GM12891 (cell line): ENCODE results near the gene TRIO.

Source experiments
- POLR2A ChIP-seq: IDR thresholded peaks from 2 replicates; pipeline ENCODE4 v1.6.1; 2011; ENCODE audit warnings: low read depth, low read length, control low read depth
- POLR2AphosphoS5 ChIP-seq: IDR thresholded peaks from 2 replicates; pipeline ENCODE4 v1.6.1; 2011; ENCODE audit warnings: low read depth, low read length, control low read depth
- POU2F2 ChIP-seq: IDR thresholded peaks from 2 replicates; pipeline ENCODE4 v1.6.1; 2011; ENCODE audit warnings: low read depth, mild to moderate bottlenecking, control low read depth, low read length, moderate library complexity
- SPI1 ChIP-seq: IDR thresholded peaks from 2 replicates; pipeline ENCODE4 v1.6.1; 2011; ENCODE audit warnings: low read depth, low read length, control low read depth
- TAF1 ChIP-seq: IDR thresholded peaks from 2 replicates; pipeline ENCODE4 v1.6.1; 2011; ENCODE audit warnings: low read depth, low read length, control low read depth

GRCh38 chr5:14449052-14449661, 306.0 kb downstream of the TRIO start:
- TF ChIP-seq POLR2AphosphoS5, result no peak
- TF ChIP-seq SPI1, result no peak
- no peak for TF ChIP-seq POLR2A
- TF ChIP-seq POU2F2, result no peak
- TF ChIP-seq TAF1, result no peak
